Measurements from ENCODE around the gene ELAC1. TPM values are rescaled to one million over a fixed set of nuclear protein-coding genes. Genes with fewer than 3 reads are reported as not detected.

The ELAC1 gene
- total RNA-seq: 7.1 and 9.7 TPM in 2 replicates

GRCh38 chr18:50967714-50968661 is at the start of gene ELAC1:
ELAC1 (plus strand) TSS chr18:50968040; CDS start chr18:50974405, 6,365 bp downstream.
- DNase-seq (ENCODE audit: low read depth): no peak
- Histone ChIP-seq H3K27me3 (ENCODE audit: control insufficient read depth, insufficient read depth, low read length) (no peaks in the 10 kb centered on the region), H3K4me3 (ENCODE audit: low read depth, low read length) (peak within 1 kb of the TSS; percentile 76), H3K36me3 (ENCODE audit: control insufficient read depth, insufficient read depth, low read length) (no peaks in the 10 kb centered on the region)
- TF ChIP-seq CTCF (IDR thresholded peaks at IDR 0.05; ENCODE audit: insufficient read depth, low read length, poor library complexity, severe bottlenecking): no peak

GRCh38 chr18:50918153-50918552 is 49.7 kb upstream of the ELAC1 start:
- no peak for DNase-seq (ENCODE audit: low read depth)
- H3K27me3 ChIP-seq (ENCODE audit: control insufficient read depth, insufficient read depth, low read length): no peaks in the 10 kb centered on the region
- no peak overlapping the region for H3K4me3 ChIP-seq (ENCODE audit: low read depth, low read length)
- H3K36me3 ChIP-seq (ENCODE audit: control insufficient read depth, insufficient read depth, low read length): no peaks in the 10 kb centered on the region
- no peak for TF ChIP-seq CTCF (IDR thresholded peaks at IDR 0.05; ENCODE audit: insufficient read depth, low read length, poor library complexity, severe bottlenecking)

GRCh38 chr18:50924372-50924771 is 43.5 kb upstream of the ELAC1 start:
- Histone ChIP-seq H3K36me3 (ENCODE audit: control insufficient read depth, insufficient read depth, low read length) (no peaks in the 10 kb centered on the region), H3K4me3 (ENCODE audit: low read depth, low read length) (no peak overlapping the region), H3K27me3 (ENCODE audit: control insufficient read depth, insufficient read depth, low read length) (no peaks in the 10 kb centered on the region)
- no peak for DNase-seq (ENCODE audit: low read depth)
- no peak for TF ChIP-seq CTCF (IDR thresholded peaks at IDR 0.05; ENCODE audit: insufficient read depth, low read length, poor library complexity, severe bottlenecking)

- DNase-seq (ENCODE audit: low read depth): no peak
- Histone ChIP-seq H3K4me3 (ENCODE audit: low read depth, low read length) (no peak overlapping the region), H3K36me3 (ENCODE audit: control insufficient read depth, insufficient read depth, low read length) (no peaks in the 10 kb centered on the region), H3K27me3 (ENCODE audit: control insufficient read depth, insufficient read depth, low read length) (no peaks in the 10 kb centered on the region)
- no peak for TF ChIP-seq CTCF (IDR thresholded peaks at IDR 0.05; ENCODE audit: insufficient read depth, low read length, poor library complexity, severe bottlenecking)
These were observed 41.3 kb upstream of the ELAC1 start for GRCh38 chr18:50926521-50926920.

- Histone ChIP-seq H3K27me3 (ENCODE audit: control insufficient read depth, insufficient read depth, low read length) (no peaks in the 10 kb centered on the region), H3K4me3 (ENCODE audit: low read depth, low read length) (no peak overlapping the region), H3K36me3 (ENCODE audit: control insufficient read depth, insufficient read depth, low read length) (no peaks in the 10 kb centered on the region)
- no peak for TF ChIP-seq CTCF (IDR thresholded peaks at IDR 0.05; ENCODE audit: insufficient read depth, low read length, poor library complexity, severe bottlenecking)
- DNase-seq (ENCODE audit: low read depth): peak; percentile 10
These were observed 39.3 kb upstream of the ELAC1 start for GRCh38 chr18:50928551-50928950.

Measured in kidney epithelial cell (primary cell).